HG02970 (cell line): ENCODE measurements around the gene YBX1.
"Not testable (repeated sequence)": the region's sequence is repeated elsewhere in the genome, so short reads cannot be mapped to it uniquely, and the experiment has no call there.

Experiments used
- ATAC-seq: cut with Tn5 transposase; IDR thresholded peaks from one replicate; pipeline ENCODE4 v1.9.1; 2021; ENCODE audit warnings: mild to moderate bottlenecking, moderate library complexity, moderate number of reproducible peaks; ENCODE audit not compliant: unreplicated experiment, low FRiP score

YBX1 gene

GRCh38 chr1:42746436-42747105 is 64.4 kb downstream of the YBX1 start:
- ATAC-seq: no peak

- no peak for ATAC-seq
Observed at GRCh38 chr1:42747125-42747524, 64.9 kb downstream of the YBX1 start.

GRCh38 chr1:42748021-42748420 is 65.8 kb downstream of the YBX1 start:
- ATAC-seq: no peak

- no peak for ATAC-seq
Observed at GRCh38 chr1:42748461-42749410, 66.5 kb downstream of the YBX1 start.

DNA sequence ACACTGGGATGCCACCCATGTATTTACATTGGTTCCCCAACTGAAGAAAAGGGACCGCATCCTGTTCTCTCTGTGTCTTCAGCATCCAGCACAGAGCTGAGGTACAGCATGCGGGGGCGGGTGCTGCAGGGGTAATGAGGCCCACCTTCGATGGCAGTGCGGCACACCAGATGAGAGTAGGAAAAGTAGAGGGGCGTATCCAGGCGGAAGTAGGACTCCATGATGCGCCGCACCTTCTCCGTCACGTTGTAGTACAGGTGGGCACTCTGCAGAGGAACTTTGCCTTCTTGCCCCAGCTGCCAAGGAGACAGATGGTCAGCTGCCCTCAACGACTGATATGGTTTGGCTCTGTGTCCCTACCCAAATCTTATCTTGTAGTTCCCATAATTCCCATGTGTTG is 67.8 kb downstream of the YBX1 start:
- ATAC-seq: no peak

DNA sequence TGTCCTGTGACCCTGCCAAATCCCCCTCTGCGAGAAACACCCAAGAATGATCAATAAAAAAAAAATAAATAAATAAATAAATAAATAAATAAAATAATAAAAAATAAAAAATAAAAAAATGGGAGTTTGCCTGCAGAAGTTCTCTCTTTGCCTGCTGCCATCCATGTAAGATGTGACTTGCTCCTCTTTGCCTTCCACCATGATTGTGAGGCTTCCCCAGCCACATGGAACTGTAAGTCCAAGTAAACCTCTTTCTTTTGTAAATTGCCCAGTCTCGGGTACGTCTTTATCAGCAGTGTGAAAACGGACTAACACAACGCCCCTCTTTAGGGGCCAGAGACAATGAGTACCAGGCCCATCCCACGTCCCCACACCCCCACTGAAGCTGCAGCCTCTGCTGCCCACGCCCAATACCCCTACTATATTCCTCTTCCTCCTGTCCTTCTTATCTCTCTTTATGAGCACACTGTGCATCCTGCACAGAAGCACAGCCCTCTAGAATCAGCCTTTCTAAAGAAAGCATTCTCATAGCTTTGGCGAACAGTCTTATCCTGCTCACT is 69.4 kb downstream of the YBX1 start:
- ATAC-seq: not testable (repeated sequence)

DNA sequence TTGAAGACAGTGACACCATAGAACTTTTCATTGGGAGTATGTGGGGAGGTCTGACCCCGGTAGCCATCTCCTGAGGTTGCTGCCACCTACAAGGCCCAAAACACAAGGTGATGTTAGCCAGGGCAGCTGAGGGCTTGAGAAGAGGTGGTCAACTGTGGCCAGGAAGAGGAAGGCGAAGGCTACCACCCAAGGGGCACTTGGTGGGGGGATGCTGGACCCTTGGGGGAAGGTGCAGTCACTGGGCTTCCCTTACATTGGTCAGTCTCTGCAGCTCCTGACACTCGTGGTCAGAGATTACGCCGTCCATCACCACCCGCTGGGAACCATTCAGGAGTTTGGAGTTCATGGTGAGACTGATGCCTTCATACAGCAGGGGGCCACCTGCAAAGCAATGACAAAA is 70.1 kb downstream of the YBX1 start:
- no peak for ATAC-seq

- no peak for ATAC-seq
Observed at GRCh38 chr1:42753070-42753469, 70.9 kb downstream of the YBX1 start.
